Measurements from ENCODE around the gene TMEM183A. TPM values are rescaled to one million over a fixed set of nuclear protein-coding genes. Genes with fewer than 3 reads are reported as not detected.

TMEM183A gene
- total RNA-seq, 4 donors from 2014 or later = 62.0 to 95.5 (median 68.6) TPM

DNA sequence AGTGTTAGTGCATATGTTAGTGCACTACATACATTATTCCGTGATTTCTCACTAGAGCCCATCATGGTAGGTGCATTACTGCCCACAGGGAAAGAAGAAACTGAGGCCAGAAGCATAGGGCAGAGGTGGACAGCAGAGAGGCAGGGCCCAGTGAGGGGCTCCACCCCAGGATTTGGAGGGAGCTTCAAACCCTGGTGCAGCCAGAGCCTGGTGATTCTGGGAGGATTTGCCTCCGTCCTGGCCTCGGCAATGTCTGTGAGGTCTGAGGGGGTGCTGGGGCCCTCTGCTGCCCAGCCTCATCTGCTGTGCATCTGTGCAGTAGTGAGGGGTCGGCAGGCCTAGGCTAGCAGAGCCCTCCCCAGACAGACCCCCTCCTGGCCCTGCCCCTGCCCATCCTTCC is 41.9 kb downstream of the TMEM183A start:
- WGBS = 75% methylated on average over 3 of the region's 4 CpGs
- H3K9me3 ChIP-seq = no peaks in the 10 kb centered on the region
- no peaks in the 10 kb centered on the region for H3K36me3 ChIP-seq
- no peak overlapping the region for H3K4me3 ChIP-seq
- no peak for DNase-seq (ENCODE audit: low spot score in 2 of 2)
- TF ChIP-seq CTCF (IDR thresholded peaks at IDR 0.05) (no peak), POLR2AphosphoS5 (IDR thresholded peaks at IDR 0.05) (no peak), EP300 (IDR thresholded peaks at IDR 0.05) (no peak), POLR2A (IDR thresholded peaks at IDR 0.05) (no peak)
- H3K4me1 ChIP-seq = no peaks in the 10 kb centered on the region
- H3K27ac ChIP-seq = no peak overlapping the region
- no peaks in the 10 kb centered on the region for H3K27me3 ChIP-seq

GRCh38 chr1:203049576-203050180 is 42.5 kb downstream of the TMEM183A start:
- Histone ChIP-seq H3K4me1 (no peaks in the 10 kb centered on the region), H3K27me3 (no peaks in the 10 kb centered on the region), H3K27ac (no peak overlapping the region), H3K4me3 (no peak overlapping the region), H3K36me3 (no peaks in the 10 kb centered on the region), H3K9me3 (no peaks in the 10 kb centered on the region)
- no peak for TF ChIP-seq EP300 (IDR thresholded peaks at IDR 0.05)
- TF ChIP-seq POLR2A (IDR thresholded peaks at IDR 0.05) = no peak
- TF ChIP-seq CTCF (IDR thresholded peaks at IDR 0.05) = no peak
- TF ChIP-seq POLR2AphosphoS5 (IDR thresholded peaks at IDR 0.05) = no peak
- 85% methylated on average over 11 of the region's 14 CpGs for WGBS
- no peak for DNase-seq (ENCODE audit: low spot score in 2 of 2)

DNA sequence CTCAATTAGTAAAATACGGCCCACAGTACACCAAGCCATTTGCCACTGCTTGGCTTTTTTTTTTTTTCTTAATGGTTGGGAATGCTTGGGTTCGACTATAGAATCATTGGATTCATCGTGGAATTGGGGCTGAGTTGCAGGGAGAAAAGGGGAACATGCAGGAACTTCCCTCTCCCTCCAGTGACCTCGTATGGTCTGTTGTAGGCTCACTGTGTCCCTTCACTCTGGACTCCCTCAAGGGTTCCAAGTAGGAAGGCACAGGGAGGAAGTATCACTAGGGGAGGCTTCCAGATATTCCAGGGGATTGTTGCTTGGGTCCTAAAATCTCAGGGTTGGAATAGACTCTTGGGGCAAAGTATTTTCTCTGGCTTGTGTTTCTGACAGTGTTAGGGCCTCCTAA is 43.7 kb downstream of the TMEM183A start:
- Histone ChIP-seq H3K27ac (no peak overlapping the region), H3K4me3 (no peak overlapping the region), H3K27me3 (no peaks in the 10 kb centered on the region), H3K4me1 (no peaks in the 10 kb centered on the region), H3K9me3 (no peaks in the 10 kb centered on the region), H3K36me3 (no peaks in the 10 kb centered on the region)
- 85% methylated on average over 4 of the region's 4 CpGs for WGBS
- DNase-seq (ENCODE audit: low spot score in 2 of 2) = no peak
- TF ChIP-seq EP300 (IDR thresholded peaks at IDR 0.05) = no peak
- no peak for TF ChIP-seq CTCF (IDR thresholded peaks at IDR 0.05)
- TF ChIP-seq POLR2AphosphoS5 (IDR thresholded peaks at IDR 0.05) = no peak
- TF ChIP-seq POLR2A (IDR thresholded peaks at IDR 0.05) = no peak

- no peak for DNase-seq (ENCODE audit: low spot score in 2 of 2)
- WGBS = 58% methylated on average over 14 of the region's 20 CpGs
- no peaks in the 10 kb centered on the region for H3K4me1 ChIP-seq
Measured at GRCh38 chr1:203051841-203052324, 44.7 kb downstream of the TMEM183A start.

DNA sequence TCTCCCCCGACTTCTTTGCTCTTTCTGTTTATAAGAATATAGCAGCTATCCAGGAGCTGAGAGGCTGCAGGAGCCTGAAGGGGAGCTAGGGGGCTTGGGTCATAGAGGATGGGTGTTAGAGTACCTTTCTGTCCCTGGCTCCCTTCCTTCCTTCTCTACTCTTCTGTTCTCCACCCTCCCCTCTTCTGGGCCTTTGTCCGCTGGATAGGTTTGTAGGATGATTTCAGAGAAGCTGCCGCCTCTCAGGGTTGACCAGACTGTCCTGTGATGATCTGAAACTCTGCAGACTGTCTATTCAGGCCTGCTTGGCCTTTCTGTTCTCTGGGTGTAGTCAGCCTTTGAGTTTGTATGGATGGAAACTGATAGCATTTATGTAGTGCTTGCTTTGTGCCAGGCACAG is 45.4 kb downstream of the TMEM183A start:
- Histone ChIP-seq H3K27me3 (no peaks in the 10 kb centered on the region), H3K36me3 (no peaks in the 10 kb centered on the region), H3K9me3 (no peaks in the 10 kb centered on the region), H3K4me1 (no peaks in the 10 kb centered on the region), H3K27ac (no peak overlapping the region), H3K4me3 (no peak overlapping the region)
- 86% methylated on average over 3 of the region's 3 CpGs for WGBS
- TF ChIP-seq POLR2AphosphoS5 (IDR thresholded peaks at IDR 0.05) = no peak
- TF ChIP-seq CTCF (IDR thresholded peaks at IDR 0.05) = no peak
- TF ChIP-seq EP300 (IDR thresholded peaks at IDR 0.05) = no peak
- no peak for TF ChIP-seq POLR2A (IDR thresholded peaks at IDR 0.05)
- DNase-seq (ENCODE audit: low spot score in 2 of 2) = no peak

More at GRCh38 chr1:203051841-203052324, 44.7 kb downstream of the TMEM183A start:
- Histone ChIP-seq H3K4me3 (no peak overlapping the region), H3K27me3 (no peaks in the 10 kb centered on the region), H3K9me3 (no peaks in the 10 kb centered on the region), H3K36me3 (no peaks in the 10 kb centered on the region), H3K27ac (no peak overlapping the region)
- no peak for TF ChIP-seq CTCF (IDR thresholded peaks at IDR 0.05)
- no peak for TF ChIP-seq EP300 (IDR thresholded peaks at IDR 0.05)
- TF ChIP-seq POLR2A (IDR thresholded peaks at IDR 0.05) = no peak
- no peak for TF ChIP-seq POLR2AphosphoS5 (IDR thresholded peaks at IDR 0.05)

Data from suprapubic skin (tissue), 4 donors.